Medulla oblongata (tissue), 1 donor: Measurements from ENCODE around the gene ACTL7B.
"Not testable (repeated sequence)": the region's sequence is repeated elsewhere in the genome, so short reads cannot be mapped to it uniquely, and the experiment has no call there.

Experiments used
- DNase-seq: peaks from one replicate; pipeline ENCODE4 v3.0.0-alpha.2; 2015; ENCODE audit errors: extremely low spot score

Gene ACTL7B

DNA sequence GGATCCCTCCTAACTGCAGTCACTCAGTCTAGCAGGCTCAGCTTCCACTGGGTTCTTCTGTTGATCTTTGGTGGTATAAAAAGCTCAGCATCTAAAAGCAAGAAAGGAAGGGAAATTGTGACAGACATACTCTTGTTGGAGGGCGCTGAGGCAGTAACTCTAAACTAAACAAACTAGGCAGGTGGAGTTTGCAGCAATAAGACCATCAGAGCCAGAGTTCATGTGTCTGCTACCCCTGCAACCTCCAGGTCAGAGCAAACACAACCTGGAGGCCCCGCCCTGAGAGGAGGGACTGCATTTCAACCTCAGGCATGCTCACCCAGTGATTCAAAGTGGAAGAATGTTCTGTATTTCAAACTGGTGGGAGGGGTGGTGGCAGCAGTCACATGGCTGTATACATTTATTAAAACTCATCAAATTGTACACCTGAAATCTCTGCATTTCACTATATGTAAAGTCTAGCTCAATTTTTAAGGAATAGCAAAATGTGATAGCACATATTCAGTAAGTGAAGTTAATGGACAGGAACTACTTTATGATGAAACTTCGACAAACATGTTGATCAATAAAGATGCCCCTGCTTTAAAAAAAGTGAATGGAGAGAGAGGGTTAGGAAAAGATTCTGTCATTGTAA, 13.4 kb upstream of the ACTL7B start:
- DNase-seq = no peak

DNA sequence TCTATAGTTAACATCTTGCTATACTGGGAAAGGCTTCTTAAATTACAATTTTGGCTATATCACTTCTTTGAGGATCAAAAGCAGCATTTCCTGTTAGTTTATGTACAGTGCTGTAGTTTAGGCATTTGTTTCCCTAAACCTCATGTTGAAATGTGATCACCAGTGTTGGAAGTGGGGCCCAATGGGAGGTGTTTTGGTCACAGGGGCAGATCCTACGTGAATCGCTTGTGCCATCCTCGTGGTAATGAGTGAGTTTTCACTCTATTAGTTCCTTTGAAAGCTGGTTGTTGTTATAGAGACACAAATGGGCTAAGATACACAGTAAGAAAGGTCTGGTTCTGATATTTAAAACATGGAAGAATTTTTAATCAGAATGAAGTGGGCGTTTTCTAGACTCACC, 12.0 kb upstream of the ACTL7B start:
- peak; percentile 33 for DNase-seq

DNA sequence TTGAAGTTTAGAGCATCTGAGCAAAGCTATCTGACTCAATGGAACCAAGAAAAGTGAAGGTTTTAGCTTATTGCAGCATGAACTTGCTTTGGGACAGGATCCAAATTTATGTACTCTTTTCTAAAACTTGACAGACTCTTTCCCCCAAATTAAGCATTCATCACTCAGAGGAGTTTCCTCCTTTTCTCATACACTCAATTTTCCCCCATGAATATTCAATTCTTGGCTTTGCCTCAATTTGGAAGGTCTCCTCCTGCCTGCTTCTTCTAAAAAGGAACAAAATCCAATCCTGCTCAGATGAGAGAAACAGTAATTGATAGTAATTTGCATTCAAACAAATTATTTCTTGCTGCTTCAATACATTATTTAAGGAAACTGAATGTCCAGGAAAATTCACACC, 11.3 kb upstream of the ACTL7B start:
- peak; percentile 4 for DNase-seq

DNA sequence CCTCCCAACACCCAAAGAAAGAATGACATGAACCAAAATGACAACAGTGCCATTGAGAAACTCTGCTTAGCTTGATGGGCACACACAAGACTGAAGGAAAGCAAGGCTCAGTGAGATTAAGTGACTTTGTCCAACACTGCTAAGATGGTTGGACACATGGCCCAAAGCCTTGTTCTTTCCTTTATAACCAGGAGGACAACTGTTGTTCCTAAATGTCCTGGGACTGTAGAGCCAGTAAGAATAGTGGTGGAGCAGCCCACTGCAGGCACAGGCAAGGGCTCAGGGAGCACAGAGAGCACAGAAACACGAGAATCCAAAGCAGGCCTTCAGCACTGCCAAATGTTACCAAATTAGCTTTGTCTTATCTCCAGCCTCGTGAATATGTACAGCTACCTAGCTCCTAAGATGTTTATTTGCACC, 10.2 kb upstream of the ACTL7B start:
- DNase-seq = no peak

DNA sequence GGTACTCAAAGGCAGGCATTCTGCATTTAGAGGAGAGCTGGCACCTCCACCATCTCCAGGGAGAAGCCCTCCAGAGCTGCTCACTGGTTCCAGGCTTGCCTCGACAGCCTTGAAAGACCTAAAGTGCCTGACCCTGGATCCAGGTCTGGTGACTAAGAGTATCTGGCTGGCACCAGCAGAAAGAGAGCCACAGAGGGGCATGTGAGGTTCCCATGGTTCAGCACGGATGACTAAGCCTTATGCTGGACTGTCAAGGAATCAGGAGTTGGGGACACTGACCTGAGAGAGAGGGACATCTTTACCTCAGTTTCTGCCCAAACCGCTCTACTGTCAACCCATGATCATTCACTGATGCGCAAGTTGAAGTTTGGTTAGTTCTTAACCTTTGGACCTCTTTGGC, 9.3 kb upstream of the ACTL7B start:
- DNase-seq = no peak

DNA sequence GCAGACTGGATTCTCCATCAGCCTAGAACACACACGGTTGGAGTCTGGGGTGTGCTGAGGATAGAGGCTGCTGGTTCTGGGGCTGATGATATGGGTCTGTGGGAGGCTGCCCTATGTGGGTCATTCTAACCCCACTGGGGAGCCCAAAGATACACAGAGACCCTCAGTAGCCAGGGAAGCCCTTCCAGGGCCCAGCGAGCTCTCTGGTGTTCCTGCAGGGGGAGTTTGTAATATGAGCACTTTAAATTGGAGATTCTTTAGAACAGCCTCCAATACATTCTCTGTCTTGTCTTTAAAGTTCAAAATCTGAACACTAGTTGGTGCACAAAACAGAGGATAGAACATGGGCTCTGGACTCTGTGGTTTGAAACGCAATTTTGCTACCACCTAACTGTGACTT, 8.7 kb upstream of the ACTL7B start:
- no peak for DNase-seq

DNA sequence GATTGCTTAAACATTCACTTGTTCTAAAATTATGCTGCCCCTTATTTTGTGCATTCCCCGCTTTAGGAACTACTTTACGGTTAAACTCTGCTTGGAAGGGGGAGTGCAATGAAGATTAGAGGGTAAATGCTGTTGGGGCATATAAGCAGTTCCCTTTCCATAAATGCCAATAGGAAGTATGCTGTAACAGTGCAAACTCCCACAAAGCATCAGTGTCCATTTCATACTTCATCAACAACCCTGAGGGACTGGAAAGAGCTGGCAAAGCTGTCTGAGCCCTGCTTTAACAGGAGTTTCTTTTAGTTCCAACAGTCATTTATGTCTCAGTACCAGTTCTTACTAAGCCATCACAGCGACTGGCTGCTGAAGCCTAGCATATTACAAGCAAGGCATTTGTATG, 8.1 kb upstream of the ACTL7B start:
- DNase-seq = no peak

DNA sequence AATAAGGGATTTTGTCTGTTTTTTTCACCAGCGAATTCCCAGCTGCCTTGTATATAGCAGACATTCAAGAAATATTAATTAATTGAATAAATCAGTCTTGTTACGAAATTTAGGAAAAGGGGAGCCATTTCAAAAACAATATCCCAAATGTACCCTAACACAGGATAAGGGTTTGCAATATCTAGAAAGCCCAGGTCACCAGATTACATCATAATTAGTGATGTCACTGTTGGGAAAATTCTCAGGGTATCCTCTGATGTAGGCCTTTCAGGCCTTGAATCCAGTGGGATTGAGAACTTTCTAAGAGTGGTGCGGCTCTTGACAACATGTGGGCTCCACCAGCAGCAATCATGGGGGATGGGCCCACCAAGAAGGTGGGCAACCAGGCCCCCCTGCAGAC, 6.2 kb upstream of the ACTL7B start, which contains the start of gene ACTL7A:
TSS of gene ACTL7A (plus strand) at position 270 of the 400 bp plus-strand sequence. CDS start at position 327, 57 bp downstream.
- DNase-seq = no peak

DNA sequence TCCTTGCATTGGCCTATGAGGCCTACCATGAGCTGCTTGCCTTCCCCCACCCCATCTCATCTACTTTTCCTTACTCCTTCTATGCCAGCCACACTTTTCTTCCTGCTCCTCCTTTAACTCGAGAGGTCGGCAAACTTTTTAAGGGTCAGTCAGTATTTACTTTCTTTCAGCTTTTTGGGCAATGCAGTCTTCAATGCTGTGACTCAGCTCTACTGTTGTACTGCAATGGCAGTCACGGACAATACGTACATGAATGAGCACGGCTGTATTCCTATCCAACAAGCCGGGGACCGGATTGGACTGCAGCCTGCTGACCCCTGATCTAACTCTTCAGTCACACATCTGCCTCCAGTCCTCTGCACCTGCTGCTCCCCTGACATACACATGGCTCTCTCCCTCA, 5.7 kb upstream of the ACTL7B start:
- DNase-seq = no peak

DNA sequence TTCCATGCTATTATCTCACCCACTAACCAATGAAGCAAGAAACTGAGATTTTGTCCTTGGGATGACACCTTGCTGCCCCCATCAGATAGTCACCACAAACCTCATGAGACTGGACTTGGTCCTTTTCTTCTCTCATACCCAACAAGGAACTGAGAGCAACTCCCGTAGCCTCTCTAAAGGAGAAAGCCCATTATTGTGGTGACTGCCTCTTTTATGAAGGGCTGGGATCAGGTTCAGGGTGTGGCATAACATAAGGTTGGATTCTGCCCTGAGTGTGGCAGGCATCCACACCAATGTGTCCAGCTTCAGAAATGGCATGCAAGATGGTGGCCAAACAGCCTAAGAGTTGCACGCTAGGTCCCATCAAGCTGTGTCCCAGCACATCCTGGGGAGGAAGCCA, 5.0 kb upstream of the ACTL7B start:
- DNase-seq = no peak

DNA sequence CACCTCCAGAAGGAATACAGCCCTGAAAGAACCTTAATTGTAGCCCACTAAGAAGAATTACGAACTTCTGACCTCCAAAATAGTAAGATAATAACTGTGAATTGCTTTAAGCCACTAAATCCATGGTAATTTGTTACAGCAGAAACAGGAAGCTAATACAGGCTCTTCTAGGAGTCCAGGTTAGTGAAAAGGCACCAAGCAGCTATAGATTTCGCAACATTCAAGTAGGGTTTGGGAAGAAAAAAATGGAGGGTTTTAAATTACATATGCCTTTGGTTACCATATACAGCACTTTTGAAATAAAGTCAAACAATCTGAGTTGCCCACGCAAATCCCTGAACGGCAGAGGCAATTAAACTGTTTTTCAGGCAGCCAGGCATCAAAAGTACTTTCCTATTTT, 4.6 kb upstream of the ACTL7B start:
- DNase-seq = no peak

DNA sequence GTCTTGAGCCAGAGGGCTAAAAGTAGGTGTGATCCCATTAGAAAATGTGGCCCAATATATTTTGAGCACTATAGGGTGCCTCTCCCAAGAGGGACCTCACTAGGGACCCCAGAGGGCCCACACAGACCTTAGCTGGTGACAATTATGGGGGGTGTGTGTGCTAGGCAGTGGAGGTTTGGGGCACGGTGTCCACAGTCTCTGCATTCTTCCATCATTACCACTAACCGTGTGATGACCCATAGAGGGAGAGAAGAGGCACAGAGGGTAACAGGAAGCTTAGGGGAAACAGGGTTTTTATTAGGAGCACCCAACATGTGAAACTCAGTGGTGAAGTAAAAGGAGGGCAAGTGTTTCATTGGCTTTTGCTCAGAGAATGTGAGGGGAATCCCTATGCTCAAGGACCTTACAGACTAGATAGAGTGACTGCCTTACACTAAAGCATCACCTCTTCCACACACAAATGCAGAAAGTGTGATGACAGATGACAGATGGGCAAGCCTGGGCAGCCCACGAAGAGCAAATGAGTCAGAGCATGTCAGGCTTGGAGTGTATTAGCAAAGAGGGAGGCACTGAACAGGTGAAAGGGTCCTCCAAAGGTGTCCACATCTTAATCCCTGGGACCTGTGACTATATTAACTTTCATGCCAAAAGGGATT, 3.8 kb upstream of the ACTL7B start:
- DNase-seq = no peak

DNA sequence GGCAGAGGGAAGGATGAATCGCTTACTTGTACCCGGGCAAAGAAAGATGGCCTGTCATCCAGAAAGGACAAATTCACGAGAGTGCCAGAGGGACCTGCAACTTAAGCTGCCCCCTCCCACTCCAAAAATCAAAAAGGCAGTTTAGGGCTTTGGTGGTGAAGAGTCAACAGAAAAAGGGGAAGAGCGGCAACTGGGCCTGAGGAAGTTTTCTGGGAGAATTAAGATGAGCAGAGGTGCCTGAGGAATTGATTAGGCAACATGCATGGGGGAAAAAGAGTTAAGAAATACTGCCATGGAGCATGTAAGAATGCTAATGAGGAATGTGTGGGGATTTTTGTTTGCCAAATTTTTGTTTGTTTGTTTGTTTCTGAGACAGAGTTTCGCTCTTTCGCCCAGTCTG, 1.8 kb upstream of the ACTL7B start:
- DNase-seq = no peak

DNA sequence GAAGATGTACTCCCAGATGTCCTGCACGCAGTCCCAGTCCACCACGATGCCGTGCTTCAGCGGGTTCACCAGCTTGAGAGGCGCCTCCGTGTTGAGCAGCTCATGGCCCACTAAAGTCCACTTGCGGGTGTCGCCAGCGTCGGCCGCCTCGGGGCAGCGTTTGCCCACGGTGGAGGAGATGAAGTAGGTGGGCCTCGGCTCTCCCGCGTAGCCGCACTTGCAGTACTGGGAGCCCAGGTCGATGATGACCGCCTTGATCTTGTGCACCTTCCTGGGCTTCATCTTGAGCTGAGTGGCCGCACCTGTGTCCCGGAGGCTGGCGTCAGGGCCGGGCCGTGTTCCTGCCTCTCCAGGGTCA, 278 bp downstream of the ACTL7B start:
- no peak for DNase-seq

DNA sequence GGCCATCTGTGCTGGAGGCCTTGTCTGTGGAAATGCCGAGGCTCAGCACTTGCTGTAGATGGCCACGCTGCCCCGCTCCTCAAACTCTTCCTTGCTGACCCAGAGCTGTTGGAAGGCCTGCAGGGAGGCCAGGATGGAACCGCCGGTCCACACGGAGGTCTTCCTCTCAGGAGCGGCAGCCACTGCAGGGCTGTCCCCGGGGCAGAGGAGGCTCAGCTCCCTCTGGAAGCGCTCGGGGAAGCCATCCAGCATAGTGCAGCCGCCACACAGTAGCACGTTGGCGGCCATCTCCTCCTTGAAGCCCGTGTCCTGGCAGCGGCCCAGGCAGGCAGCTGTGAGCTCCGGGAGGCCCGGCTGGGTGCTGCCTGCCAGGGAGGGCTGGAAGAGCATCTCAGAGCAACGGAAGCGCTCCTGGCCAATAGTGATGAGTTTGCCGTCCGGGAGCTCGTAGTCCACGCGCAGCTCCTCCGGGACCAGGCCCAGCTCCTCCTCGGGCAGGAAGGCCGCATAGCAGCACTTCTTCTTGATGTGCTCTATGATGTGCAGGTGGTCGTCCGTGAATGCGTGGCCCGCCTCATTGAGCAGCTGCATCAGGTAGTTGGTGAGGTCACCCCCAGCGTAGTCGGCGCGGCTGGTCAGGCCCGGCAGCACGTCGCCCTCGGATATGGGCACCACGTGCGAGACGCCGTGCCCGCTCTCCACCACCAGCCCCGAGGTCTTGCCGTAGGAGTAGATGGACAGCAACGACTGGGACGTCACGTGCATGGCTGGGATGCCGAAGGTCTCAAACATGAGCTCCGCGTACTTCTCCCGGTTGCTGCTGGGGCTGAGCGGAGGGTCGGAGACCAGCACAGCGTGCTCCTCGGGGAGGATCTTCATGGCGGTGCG, 901 bp downstream of the ACTL7B start:
- no peak for DNase-seq

DNA sequence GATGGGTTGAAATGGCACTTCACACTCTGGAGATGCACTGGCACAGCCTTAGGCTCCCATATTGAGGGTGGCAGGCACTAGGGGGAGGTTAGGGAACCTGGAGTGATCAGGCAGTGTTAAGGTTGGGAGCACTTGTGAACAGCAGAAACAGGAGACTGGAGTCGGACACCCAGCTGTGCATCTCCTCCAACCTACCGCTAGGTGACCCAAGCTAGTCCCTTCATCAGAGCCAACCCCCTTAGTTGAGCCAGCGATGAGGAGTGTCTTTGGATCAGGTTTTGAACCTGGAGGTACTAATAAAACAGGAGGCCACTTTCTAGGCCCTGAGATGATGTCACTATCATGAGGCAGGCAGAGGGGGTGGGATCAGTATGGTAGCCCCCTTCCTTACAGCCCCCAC, 1.7 kb downstream of the ACTL7B start:
- DNase-seq = no peak

DNA sequence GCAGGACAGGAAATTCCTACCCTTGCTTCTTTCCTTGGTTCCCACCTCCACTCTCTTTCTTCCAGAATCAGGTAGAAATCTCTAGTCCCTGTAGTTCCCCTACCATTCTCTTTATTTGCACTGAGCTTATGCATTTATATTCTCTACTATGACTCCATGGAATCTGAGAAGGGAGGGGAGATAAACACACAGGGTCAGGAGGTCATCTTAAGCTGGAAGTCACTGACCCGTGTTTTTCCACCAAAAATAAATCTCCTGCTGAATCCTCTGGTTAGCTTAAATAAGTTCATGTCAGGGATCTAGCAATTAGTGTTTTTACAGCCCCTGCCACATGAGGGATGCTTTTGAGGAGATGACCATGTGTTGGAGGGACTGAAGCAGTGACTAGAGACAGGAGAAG, 3.7 kb downstream of the ACTL7B start:
- no peak for DNase-seq

DNA sequence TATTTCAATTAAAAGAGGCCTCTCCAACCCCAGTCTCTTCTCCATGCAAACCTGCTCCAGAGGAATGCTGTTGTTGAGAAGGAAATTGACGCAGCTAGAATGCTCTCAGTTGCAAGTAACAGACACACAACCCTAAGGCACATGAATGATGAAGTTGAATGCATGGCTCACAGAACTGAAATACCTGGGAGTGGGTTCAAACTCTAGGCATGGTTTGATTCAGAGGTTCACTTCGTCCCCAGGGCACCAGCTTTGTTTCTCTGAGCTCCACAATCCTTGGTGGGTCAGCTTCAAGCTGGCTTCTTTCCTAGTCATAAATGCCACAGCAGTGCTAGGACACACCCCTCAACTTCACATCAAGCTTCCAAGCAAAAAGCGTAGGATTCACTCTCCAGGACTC, 4.6 kb downstream of the ACTL7B start:
- DNase-seq = no peak

DNA sequence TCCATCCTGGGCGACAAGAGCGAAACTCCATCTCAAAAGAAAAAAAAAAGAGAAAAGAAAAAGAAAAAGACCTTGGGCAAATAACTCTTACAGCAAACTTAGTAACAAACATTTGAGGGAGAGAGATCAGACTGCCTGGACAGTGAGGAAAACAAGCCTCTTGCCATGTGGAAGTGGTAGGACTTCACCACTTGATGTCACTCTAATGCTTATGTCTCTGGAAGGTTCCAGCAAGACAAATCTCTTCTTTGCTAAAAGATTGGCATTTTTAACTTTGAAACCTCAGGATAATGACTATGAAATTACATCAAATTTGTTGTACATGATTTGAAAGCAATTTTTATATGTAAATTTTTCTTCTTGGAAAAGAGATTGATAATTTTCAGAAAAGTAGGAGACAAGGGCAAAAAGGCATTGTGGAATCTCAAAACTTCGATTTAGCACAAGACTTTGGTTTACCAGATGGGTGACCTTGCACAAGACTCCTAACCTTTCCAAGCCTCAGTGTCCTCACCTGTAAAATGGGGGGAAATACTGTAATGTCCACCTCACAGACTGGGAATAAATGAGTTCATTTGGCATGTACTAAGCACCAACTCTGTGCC, 5.4 kb downstream of the ACTL7B start:
- peak; percentile 43 for DNase-seq

DNA sequence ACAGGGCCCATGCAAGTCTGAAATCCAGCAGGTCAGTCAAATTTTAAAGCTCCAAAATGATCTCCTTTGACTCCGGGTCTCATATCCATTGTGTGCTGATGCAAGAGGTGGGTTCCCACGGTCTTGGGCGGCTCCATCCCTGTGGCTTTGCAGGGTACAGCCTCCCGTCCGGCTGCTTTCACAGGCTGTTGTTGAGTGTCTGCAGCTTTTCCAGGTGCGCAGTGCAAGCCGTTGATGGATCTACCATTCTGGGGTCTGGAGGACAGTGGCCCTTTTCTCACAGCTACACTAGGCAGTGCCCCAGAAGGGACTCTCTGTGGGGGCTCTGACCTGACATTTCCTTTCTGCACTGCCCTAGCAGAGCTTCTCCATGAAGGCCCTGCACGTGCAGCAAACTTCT, 7.5 kb downstream of the ACTL7B start:
- DNase-seq = not testable (repeated sequence)

DNA sequence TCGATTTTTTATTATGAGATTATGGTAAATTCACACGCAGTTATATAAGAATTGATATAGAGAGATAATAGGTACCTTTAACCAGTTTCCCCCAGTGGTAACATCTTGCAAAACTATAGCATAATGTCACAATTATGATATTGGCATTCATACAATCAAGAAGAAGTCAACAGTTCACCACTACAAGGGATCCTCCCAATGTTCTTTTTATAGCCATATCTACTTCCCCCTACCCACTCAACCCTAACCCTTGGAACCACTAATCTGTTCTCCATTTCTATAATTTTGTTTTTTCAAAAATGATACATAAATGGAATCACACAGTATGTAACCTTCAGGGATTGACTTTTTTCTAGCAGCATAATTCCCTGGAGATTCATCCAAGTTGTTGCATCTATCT, 9.8 kb downstream of the ACTL7B start:
- no peak for DNase-seq

DNA sequence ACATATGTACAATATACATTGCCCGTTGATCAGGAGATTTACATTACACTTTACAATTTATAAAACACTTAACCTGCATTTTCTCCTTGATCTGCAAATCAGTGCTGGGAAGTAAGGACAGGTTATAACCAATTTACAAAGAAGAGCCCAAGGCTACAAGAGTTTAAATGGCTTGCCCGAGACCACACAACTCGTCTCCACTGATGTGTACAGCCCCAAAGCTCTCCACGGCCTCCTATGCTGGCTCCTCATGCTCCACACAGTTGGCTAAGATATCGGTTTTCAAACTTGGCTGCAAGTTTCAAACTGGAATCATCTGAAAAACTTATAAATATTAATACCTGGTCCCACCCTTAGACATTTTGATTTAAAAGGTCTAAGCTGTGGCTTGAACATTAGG, 10.3 kb downstream of the ACTL7B start:
- no peak for DNase-seq

DNA sequence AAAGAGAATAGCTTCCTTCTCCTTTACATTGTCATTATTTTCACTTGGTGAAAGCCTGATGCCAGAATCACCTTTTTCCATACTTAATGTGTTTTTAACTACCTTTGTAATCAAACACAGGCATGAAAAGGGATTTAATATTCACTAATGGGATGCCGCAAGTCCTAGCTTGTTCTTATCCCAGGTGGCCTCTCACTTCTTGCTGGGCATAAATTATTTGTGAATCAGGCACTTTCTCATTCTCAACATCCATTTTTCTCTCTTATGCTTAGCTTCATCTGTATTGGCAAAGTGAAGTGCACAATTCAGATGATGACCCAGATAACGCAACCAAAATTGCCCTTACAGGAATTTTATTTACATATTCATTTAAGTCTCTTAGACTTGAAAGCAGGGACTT, 10.9 kb downstream of the ACTL7B start:
- no peak for DNase-seq
